Measurements from ENCODE around the gene RARA. TPM values are rescaled to one million over a fixed set of nuclear protein-coding genes. Genes with fewer than 3 reads are reported as not detected.

Gene RARA
- total and polyA plus RNA-seq, 12 donors = 11.2 to 34.0 (median 18.9) TPM

GRCh38 chr17:40318830-40319391 is 9.9 kb downstream of the RARA start:
- peak in 3 of 9 donors; percentile 22 to 32 (median 30) for TF ChIP-seq CTCF (IDR thresholded peaks at IDR 0.05)
- Histone ChIP-seq H3K27ac (peak overlapping the region; percentile 83 to 98 (median 96)), H3K9me3 (no peaks in the 10 kb centered on the region), H3K4me1 (peaks cover 51 to 96% (median 88%) of the 10 kb centered on the region in 9 donors), H3K36me3 (no peaks in the 10 kb centered on the region), H3K4me3 (peak overlapping the region; percentile 75 to 100 (median 94)), H3K27me3 (no peaks in the 10 kb centered on the region)
- 4 to 5% methylated on average over 13 of the region's 13 CpGs for WGBS, 2 donors
- ATAC-seq (no peak), DNase-seq (peak in 1 of 2 donors; percentile 20)
- intact Hi-C loops (cut with DNase I) = loop anchor here in 2 of 10 donors (2.0 kb wide), 2 partner anchors 22 to 28 kb away; no protein-coding TSS in a partner anchor

- Histone ChIP-seq H3K36me3 (no peaks in the 10 kb centered on the region), H3K9me3 (no peaks in the 10 kb centered on the region), H3K4me3 (peak overlapping the region in 8 of 10 donors; percentile 84 to 100 (median 98)), H3K27ac (peak overlapping the region in 9 of 10 donors; percentile 94 to 98 (median 97)), H3K27me3 (no peaks in the 10 kb centered on the region), H3K4me1 (peaks cover 60 to 96% (median 89%) of the 10 kb centered on the region in 9 donors)
- 50 to 51% methylated on average over 11 of the region's 11 CpGs for WGBS, 2 donors
- ATAC-seq (no peak), DNase-seq (peak in 1 of 2 donors; percentile 54)
- TF ChIP-seq CTCF (IDR thresholded peaks at IDR 0.05) = no peak
- intact Hi-C loops (cut with DNase I) = loop anchor here in 3 of 10 donors (2.0 kb wide), 3 partner anchors 21 to 27 kb away; no protein-coding TSS in a partner anchor
Observed at GRCh38 chr17:40319651-40320540, 10.9 kb downstream of the RARA start.

DNA sequence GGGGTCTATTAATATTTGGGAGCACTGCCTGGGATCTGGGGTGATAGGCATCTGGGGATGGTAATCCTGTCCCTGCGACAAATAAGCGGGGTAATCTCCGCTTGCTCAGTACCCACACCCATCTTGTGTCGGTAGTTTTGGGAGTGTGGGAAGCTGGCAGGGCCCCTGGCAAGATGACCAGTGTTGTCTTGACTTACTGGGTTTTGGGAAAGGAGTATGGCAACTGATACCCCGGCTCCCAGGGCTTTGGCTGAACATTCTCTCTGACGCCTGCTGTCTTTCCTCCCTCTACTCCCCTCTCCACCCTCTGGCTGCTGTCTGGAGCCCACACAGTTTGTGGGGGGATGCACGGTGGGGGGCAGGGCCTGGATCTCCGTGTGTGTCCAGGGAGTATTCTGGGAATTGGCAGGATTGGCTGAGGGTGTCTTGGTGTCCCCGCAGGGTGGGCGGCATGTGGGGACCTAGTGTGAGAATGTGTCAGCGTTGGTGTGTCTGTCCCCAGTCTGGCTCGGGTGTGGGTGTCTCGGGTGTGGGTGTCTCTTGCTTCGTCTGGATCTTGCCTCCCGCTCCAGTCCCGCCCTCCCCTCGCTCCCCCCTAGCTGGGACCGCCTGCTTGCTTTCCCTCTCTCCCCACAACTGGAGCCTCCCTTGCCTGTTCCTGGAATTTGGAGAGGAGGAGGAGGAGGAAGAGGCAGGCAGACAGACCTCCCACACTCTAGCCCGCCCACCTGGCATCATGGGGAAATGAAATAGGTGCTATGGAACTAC is 12.0 kb downstream of the RARA start:
- TF ChIP-seq CTCF (IDR thresholded peaks at IDR 0.05) = no peak
- no peaks in the 10 kb centered on the region for H3K27me3 ChIP-seq
- peak overlapping the region in 8 of 10 donors; percentile 34 to 99 (median 89) for H3K4me3 ChIP-seq
- H3K36me3 ChIP-seq = no peaks in the 10 kb centered on the region
- no peaks in the 10 kb centered on the region for H3K9me3 ChIP-seq
- ATAC-seq (peak in 7 of 8 donors; percentile 2 to 26 (median 7)), DNase-seq (peak; percentile 69 to 85)
- peak overlapping the region; percentile 94 to 98 (median 96) for H3K27ac ChIP-seq
- peaks cover 62 to 96% (median 91%) of the 10 kb centered on the region in 9 donors for H3K4me1 ChIP-seq
- intact Hi-C loops (cut with DNase I) = loop anchor here in 1 of 10 donors (2.0 kb wide), 1 partner anchor 22 kb away; no protein-coding TSS in a partner anchor
- WGBS, 2 donors = 16 to 18% methylated on average over 19 of the region's 19 CpGs
